Transverse colon (tissue), 4 donors: Measurements from ENCODE around the gene HMGCS1. TPM values are rescaled to one million over a fixed set of nuclear protein-coding genes. Genes with fewer than 3 reads are reported as not detected.
A peak's percentile ranks its signal among the peaks of the same experiment; 100 is the strongest.
"Not testable (repeated sequence)": the region's sequence is repeated elsewhere in the genome, so short reads cannot be mapped to it uniquely, and the experiment has no call there.

Experiments
- DNase-seq: peaks from one replicate; pipeline ENCODE4 v3.0.0-alpha.2; 2019
- H3K27ac ChIP-seq, 4 donors: fragments of 200-600 bp; sonication (generic); 2 replicates each; pipeline ENCODE4 v1.5.1; 2016 to 2018; ENCODE audit warnings: inconsistent platforms in 4 of 4
- H3K27me3 ChIP-seq: fragments of 200-600 bp; sonication (generic); 2 replicates; pipeline ENCODE4 v1.5.1; 2017; ENCODE audit warnings: inconsistent platforms
- H3K36me3 ChIP-seq, 4 donors: fragments of 200-600 bp; sonication (generic); 2 replicates each; pipeline ENCODE4 v1.5.1; 2017 to 2019; ENCODE audit warnings: inconsistent platforms in 4 of 4
- H3K4me1 ChIP-seq, 4 donors: fragments of 200-600 bp; sonication (generic); 2 replicates each; pipeline ENCODE4 v1.5.1; 2017 to 2020; ENCODE audit warnings: inconsistent platforms in 4 of 4
- H3K4me3 ChIP-seq, 4 donors: fragments of 200-600 bp; sonication (generic); 1 replicate in 1 of 4; 2 replicates in 3 of 4; pipeline versions ENCODE4 v1.5.1 to v1.6.1; 2017 to 2019; ENCODE audit warnings: inconsistent platforms in 4 of 4
- H3K9me3 ChIP-seq, 2 donors: fragments of 200-600 bp; sonication (generic); 2 replicates each; pipeline ENCODE4 v1.5.1; 2017 to 2019; ENCODE audit warnings: inconsistent platforms in 2 of 2
- CTCF ChIP-seq, 5 experiments: fragments of 200-600 bp in 3 of 5; fragments of 450-650 bp in 2 of 5; sonication (generic) in 3 of 5; IDR thresholded peaks; 1 replicate in 2 of 5; 2 replicates in 3 of 5; pipeline ENCODE4 v1.5.1; 2016 to 2017; ENCODE audit warnings: antibody characterized with exemption in 5 of 5, inconsistent platforms in 3 of 5, mild to moderate bottlenecking in 2 of 5, moderate library complexity in 1 of 5
- EP300 ChIP-seq: sonication (generic); formaldehyde crosslinking; IDR thresholded peaks from one replicate; pipeline ENCODE4 v1.6.1; 2017; ENCODE audit warnings: antibody characterized with exemption, low read depth
- POLR2A ChIP-seq: fragments of 450-650 bp; IDR thresholded peaks from one replicate; pipeline ENCODE4 v1.6.1; 2016; ENCODE audit warnings: antibody characterized with exemption, mild to moderate bottlenecking, moderate library complexity
- POLR2AphosphoS5 ChIP-seq, 3 donors: sonication (generic); formaldehyde crosslinking; IDR thresholded peaks; one replicate each; pipeline ENCODE4 v1.6.1; 2016; ENCODE audit warnings: antibody characterized with exemption in 3 of 3
- WGBS, 2 donors: methylation state at CpG; one replicate each; pipeline ENCODE4 v1.1.5; 2018; ENCODE audit warnings: low coverage in 1 of 2; 5-methylcytosine and 5-hydroxymethylcytosine counted together
- in situ Hi-C, 4 donors: fragments of 200-750 bp; cut with MboI; loops; one replicate each; pipeline versions ENCODE4 v1.15.0 to v1.15.1; 2017; ENCODE audit warnings: low sequenced_read_pairs in 3 of 4, low pct_ligation_motif_present in 1 of 4, low pct_unique_long_range_greater_than_20kb in 1 of 4
- intact Hi-C: fragments of 100-400 bp; cut with DNase I; formaldehyde crosslinking; loops from one replicate; pipeline ENCODE4 v1.15.1; 2023; ENCODE audit warnings: low total_unique reads
- total RNA-seq, 4 donors: library from RNA; depleted of rRNA; stranded (reverse); fragments of >200 nt; gene quantifications; one replicate each; pipeline ENCODE4 v1.1.0, GENCODE V29; 2016

The HMGCS1 gene
- total RNA-seq, 4 donors from 2014 or later: 16.9 to 51.4 (median 41.8) TPM

GRCh38 chr5:43309122-43309521 lies 4.1 kb downstream of the HMGCS1 start:
- TF ChIP-seq CTCF (IDR thresholded peaks at IDR 0.05) (no peak), POLR2AphosphoS5 (IDR thresholded peaks at IDR 0.05) (no peak), POLR2A (no peak), EP300 (no peak)
- no peaks in the 10 kb centered on the region for H3K27me3 ChIP-seq
- WGBS, 2 donors: 83 to 91% methylated on average over 3 of the region's 3 CpGs
- H3K36me3 ChIP-seq: no peaks in the 10 kb centered on the region
- intact Hi-C loops (no loop called here), in situ Hi-C loops (loop anchor here (25.0 kb wide), 1 partner anchor 178 kb away; the partner anchor contains the start of gene TMEM267 (in 4 of the 4))
- H3K9me3 ChIP-seq: no peaks in the 10 kb centered on the region
- H3K27ac ChIP-seq: no peak overlapping the region
- DNase-seq: no peak
- peaks cover 9 to 53% (median 21%) of the 10 kb centered on the region in 4 donors for H3K4me1 ChIP-seq
- H3K4me3 ChIP-seq: no peak overlapping the region

GRCh38 chr5:43306954-43307353 lies 6.3 kb downstream of the HMGCS1 start:
- H3K4me1 ChIP-seq: peaks cover 2 to 51% (median 12%) of the 10 kb centered on the region in 4 donors
- DNase-seq, H3K9me3 ChIP-seq, H3K27ac ChIP-seq, H3K36me3 ChIP-seq, intact Hi-C loops, H3K27me3 ChIP-seq, H3K4me3 ChIP-seq: not testable (repeated sequence)
- whole genome bisulfite sequencing, 2 donors: 86 to 100% methylated on average over 3 to 5 of the region's 5 CpGs
- in situ Hi-C loops: loop anchor here (25.0 kb wide), 1 partner anchor 180 kb away; the partner anchor contains the start of gene TMEM267 (in 4 of the 4)

DNA sequence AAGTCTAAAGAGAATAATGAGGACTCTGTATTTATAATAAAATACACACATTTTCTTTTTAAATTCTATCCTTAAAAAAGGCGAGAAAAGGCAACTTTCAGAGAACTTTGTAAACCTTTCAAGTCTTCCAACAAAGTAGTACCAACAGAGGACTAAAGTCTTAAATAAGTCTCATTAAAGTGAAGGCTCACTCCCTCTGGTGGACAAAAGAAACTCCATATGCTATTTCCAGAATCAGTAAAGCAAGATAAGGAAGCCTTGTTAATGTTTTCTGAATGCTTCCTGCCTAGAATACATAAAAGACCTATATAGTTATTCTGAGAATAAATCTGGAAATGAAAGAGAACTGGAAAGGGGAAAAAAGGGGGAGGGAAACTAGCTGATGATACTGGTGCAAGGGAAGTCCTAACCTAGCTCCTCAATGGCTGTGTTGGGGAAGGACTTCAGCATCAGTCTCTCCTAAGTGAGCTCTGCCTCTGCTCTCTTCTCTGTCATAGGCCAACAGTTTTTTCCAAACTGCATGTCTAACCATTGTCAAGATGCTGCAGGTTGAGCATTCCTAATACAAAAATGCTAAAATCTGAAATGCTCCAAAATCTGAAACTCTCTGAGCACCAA lies 7.2 kb downstream of the HMGCS1 start:
- intact Hi-C loops: no loop called here
- 38 to 45% methylated on average over 1 of the region's 1 CpG for WGBS, 2 donors
- no peaks in the 10 kb centered on the region for H3K36me3 ChIP-seq
- no peak overlapping the region for H3K4me3 ChIP-seq
- in situ Hi-C loops: loop anchor here (25.0 kb wide), 1 partner anchor 181 kb away; the partner anchor contains the start of gene TMEM267 (in 4 of the 4)
- no peaks in the 10 kb centered on the region for H3K9me3 ChIP-seq
- peak overlapping the region in 2 of 4 donors; percentile 23 to 32 for H3K27ac ChIP-seq
- no peak for DNase-seq
- H3K27me3 ChIP-seq: no peaks in the 10 kb centered on the region
- TF ChIP-seq POLR2AphosphoS5 (IDR thresholded peaks at IDR 0.05): no peak
- peak; percentile 59 to 75 (median 65) for TF ChIP-seq CTCF (IDR thresholded peaks at IDR 0.05)
- H3K4me1 ChIP-seq: peaks cover 0 to 47% (median 8%) of the 10 kb centered on the region in 4 donors

DNA sequence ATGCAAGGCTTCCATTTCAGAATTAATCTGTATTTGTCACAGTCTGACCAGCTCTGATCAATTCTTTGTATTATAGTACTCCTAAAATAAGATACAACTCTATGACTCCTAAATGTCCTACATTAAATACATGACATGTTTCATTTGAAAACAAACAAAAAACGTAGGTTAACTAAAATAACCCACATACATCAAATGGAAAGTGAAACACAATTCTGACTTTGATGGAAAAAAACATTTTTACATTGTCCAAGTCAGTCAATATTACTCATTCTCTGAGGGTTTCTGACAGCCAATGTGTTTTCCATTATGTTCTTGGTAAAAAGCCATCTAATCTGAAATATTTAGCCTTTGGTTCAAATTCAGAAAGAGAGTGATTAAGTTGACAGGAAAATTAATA lies 8.7 kb downstream of the HMGCS1 start:
- intact Hi-C loops (no loop called here), in situ Hi-C loops (loop anchor here (25.0 kb wide), 1 partner anchor 183 kb away; the partner anchor contains the start of gene TMEM267 (in 4 of the 4))
- Histone ChIP-seq H3K9me3 (no peaks in the 10 kb centered on the region), H3K4me1 (peaks cover 0 to 32% (median 2%) of the 10 kb centered on the region in 4 donors), H3K27ac (no peak overlapping the region), H3K27me3 (no peaks in the 10 kb centered on the region), H3K4me3 (no peak overlapping the region), H3K36me3 (no peaks in the 10 kb centered on the region)
- TF ChIP-seq CTCF (IDR thresholded peaks at IDR 0.05) (no peak), POLR2AphosphoS5 (IDR thresholded peaks at IDR 0.05) (no peak), EP300 (no peak), POLR2A (no peak)
- DNase-seq: no peak
- 26 to 31% methylated on average over 1 of the region's 1 CpG for WGBS, 2 donors
